H1 (cell line): ENCODE results near the gene P2RX2. TPM values are rescaled to one million over a fixed set of nuclear protein-coding genes. Genes with fewer than 3 reads are reported as not detected.

ENCODE experiments used
- ATF2 ChIP-seq: IDR thresholded peaks from 2 replicates; pipeline ENCODE4 v1.6.1; 2012; ENCODE audit warnings: low read length, inconsistent platforms
- BRCA1 ChIP-seq: IDR thresholded peaks from 2 replicates; pipeline ENCODE4 v1.6.1; 2012; ENCODE audit warnings: low read depth, low read length, improper control_type of control experiment
- NANOG ChIP-seq: IDR thresholded peaks from 2 replicates; pipeline ENCODE4 v1.6.1; 2011; ENCODE audit warnings: low read length, low read depth, mild to moderate bottlenecking, inconsistent platforms; ENCODE audit not compliant: insufficient read depth, poor library complexity, severe bottlenecking
- polyA plus RNA-seq, 7 experiments: library from polyadenylated mRNA; depleted of rRNA in 3 of 7; stranded (reverse) in 5 of 7; unstranded in 2 of 7; fragments of >200 nt in 5 of 7; fragments of 200-250 nt in 2 of 7; gene quantifications; 1 replicate in 5 of 7; 2 replicates in 1 of 7; 4 replicates in 1 of 7; pipeline versions ENCODE4 v1.2.1 to v1.2.3, GENCODE V29; 2011 to 2013; ENCODE audit warnings: missing spikeins in 2 of 7, mixed read lengths in 2 of 7
- total RNA-seq: library from RNA; stranded (reverse); fragmentation: NEBNext Ultra II Directional; extraction: Animal tissue kit (Norgen Biotek cat#: 25700); gene quantifications from 2 replicates; pipeline ENCODE4 v1.2.1, GENCODE V29; 2021

Gene P2RX2
- total and polyA plus RNA-seq, 2 of the 8 experiments (the other 6 are each of a cell fraction or from before 2014, with no cell fraction given): 0.84 to 2.2 TPM

- no peak for TF ChIP-seq ATF2
- TF ChIP-seq BRCA1: no peak
- TF ChIP-seq NANOG: no peak
- TF ChIP-seq, all 59 proteins: peak for 0
These were observed 44.1 kb upstream of the P2RX2 start (continued) for GRCh38 chr12:132574271-132574996.
